SK-N-SH treated with all-trans-retinoic acid at 6 μM for 48 hours (cell line): ENCODE results near the gene IL17REL.

Experiments used
- ATAC-seq: fragments of 200-7000 bp; cut with Tn5 transposase; 3 replicates; pipeline ENCODE4 v1.9.1; 2020; ENCODE audit warnings: mild to moderate bottlenecking, moderate library complexity
- ARNTL ChIP-seq: fragments of 450-650 bp; formaldehyde crosslinking; IDR thresholded peaks from 2 replicates; pipeline ENCODE4 v1.5.0; 2020; ENCODE audit warnings: low read depth, mild to moderate bottlenecking, moderate library complexity, borderline replicate concordance
- BACH2 ChIP-seq: fragments of 250-450 bp; sonication (Bioruptor Pico); IDR thresholded peaks from 2 replicates; pipeline ENCODE4 v1.9.0; 2021; ENCODE audit warnings: mild to moderate bottlenecking, borderline replicate concordance
- CSDC2 ChIP-seq: fragments of 250-450 bp; sonication (Bioruptor Pico); IDR thresholded peaks from 2 replicates; pipeline ENCODE4 v1.5.0; 2020; ENCODE audit warnings: mild to moderate bottlenecking, moderate library complexity
- ESRRG ChIP-seq: fragments of 250-450 bp; sonication (Bioruptor Pico); IDR thresholded peaks from 2 replicates; pipeline ENCODE4 v1.6.1; 2021; ENCODE audit warnings: mild to moderate bottlenecking
- GLIS3 ChIP-seq: fragments of 250-450 bp; sonication (Bioruptor Pico); IDR thresholded peaks from 2 replicates; pipeline ENCODE4 v1.5.0; 2020; ENCODE audit warnings: mild to moderate bottlenecking, moderate library complexity
- ISL1 ChIP-seq: fragments of 250-450 bp; sonication (Bioruptor Pico); IDR thresholded peaks from 2 replicates; pipeline ENCODE4 v2.1.2; 2022; ENCODE audit warnings: mild to moderate bottlenecking, moderate library complexity
- OSR1 ChIP-seq: fragments of 250-450 bp; sonication (Bioruptor Pico); IDR thresholded peaks from 2 replicates; pipeline ENCODE4 v1.8.0; 2022; ENCODE audit warnings: moderate library complexity, mild to moderate bottlenecking, inconsistent platforms
- PPARA ChIP-seq: fragments of 250-450 bp; sonication (Bioruptor Pico); IDR thresholded peaks from 2 replicates; pipeline ENCODE4 v1.5.0; 2020; ENCODE audit warnings: mild to moderate bottlenecking, borderline replicate concordance
- RARB ChIP-seq: fragments of 250-450 bp; sonication (Bioruptor Pico); IDR thresholded peaks from 2 replicates; pipeline ENCODE4 v1.8.0; 2021; ENCODE audit warnings: mild to moderate bottlenecking, moderate library complexity
- SNAI2 ChIP-seq: fragments of 250-450 bp; sonication (Bioruptor Pico); IDR thresholded peaks from 2 replicates; pipeline ENCODE4 v1.5.0; 2020; ENCODE audit warnings: mild to moderate bottlenecking, moderate library complexity
- TCF4 ChIP-seq: fragments of 250-450 bp; sonication (Bioruptor Pico); IDR thresholded peaks from 2 replicates; pipeline ENCODE4 v1.8.0; 2021; ENCODE audit warnings: mild to moderate bottlenecking, moderate library complexity, borderline replicate concordance
- ZC3H10 ChIP-seq: fragments of 250-450 bp; sonication (Bioruptor Pico); IDR thresholded peaks from 2 replicates; pipeline ENCODE4 v1.5.1; 2021; ENCODE audit warnings: mild to moderate bottlenecking, moderate library complexity
- ZFP3 ChIP-seq: fragments of 250-450 bp; sonication (Bioruptor Pico); IDR thresholded peaks from 2 replicates; pipeline ENCODE4 v1.5.0; 2020; ENCODE audit warnings: mild to moderate bottlenecking, moderate library complexity
- ZFP30 ChIP-seq: fragments of 450-650 bp; formaldehyde crosslinking; IDR thresholded peaks from 2 replicates; pipeline ENCODE4 v1.5.0; 2022; ENCODE audit warnings: mild to moderate bottlenecking, moderate library complexity
- ZNF565 ChIP-seq: fragments of 450-650 bp; formaldehyde crosslinking; conservative IDR thresholded peaks from 2 replicates; pipeline ENCODE4 v1.5.0; 2020; ENCODE audit warnings: low read depth, mild to moderate bottlenecking, moderate library complexity
- ZNF8 ChIP-seq: fragments of 450-650 bp; formaldehyde crosslinking; IDR thresholded peaks from 2 replicates; pipeline ENCODE4 v1.5.0; 2020; ENCODE audit warnings: mild to moderate bottlenecking, moderate library complexity
- TF ChIP-seq, protein P1 (sequence below): fragments of 250-450 bp; sonication (Bioruptor Pico); IDR thresholded peaks from 2 replicates; pipeline ENCODE4 v1.8.0; 2020; ENCODE audit warnings: mild to moderate bottlenecking, moderate library complexity, borderline replicate concordance
- TF ChIP-seq, protein P2 (sequence below): fragments of 250-450 bp; sonication (Bioruptor Pico); IDR thresholded peaks from 2 replicates; pipeline ENCODE4 v1.5.0; 2020; ENCODE audit warnings: mild to moderate bottlenecking, moderate library complexity
- TF ChIP-seq, protein P3 (sequence below): fragments of 250-450 bp; sonication (Bioruptor Pico); IDR thresholded peaks from 2 replicates; pipeline ENCODE4 v1.5.1; 2021; ENCODE audit warnings: mild to moderate bottlenecking, moderate library complexity
- TF ChIP-seq, protein P4 (sequence below): fragments of 250-450 bp; sonication (Bioruptor Pico); IDR thresholded peaks from 2 replicates; pipeline ENCODE4 v1.5.1; 2020; ENCODE audit warnings: low read depth, mild to moderate bottlenecking, moderate library complexity
- TF ChIP-seq, protein P5 (sequence below): fragments of 250-450 bp; sonication (Bioruptor Pico); IDR thresholded peaks from 2 replicates; pipeline ENCODE4 v1.8.0; 2021; ENCODE audit warnings: low read depth, mild to moderate bottlenecking, moderate library complexity, borderline replicate concordance

Gene IL17REL

DNA sequence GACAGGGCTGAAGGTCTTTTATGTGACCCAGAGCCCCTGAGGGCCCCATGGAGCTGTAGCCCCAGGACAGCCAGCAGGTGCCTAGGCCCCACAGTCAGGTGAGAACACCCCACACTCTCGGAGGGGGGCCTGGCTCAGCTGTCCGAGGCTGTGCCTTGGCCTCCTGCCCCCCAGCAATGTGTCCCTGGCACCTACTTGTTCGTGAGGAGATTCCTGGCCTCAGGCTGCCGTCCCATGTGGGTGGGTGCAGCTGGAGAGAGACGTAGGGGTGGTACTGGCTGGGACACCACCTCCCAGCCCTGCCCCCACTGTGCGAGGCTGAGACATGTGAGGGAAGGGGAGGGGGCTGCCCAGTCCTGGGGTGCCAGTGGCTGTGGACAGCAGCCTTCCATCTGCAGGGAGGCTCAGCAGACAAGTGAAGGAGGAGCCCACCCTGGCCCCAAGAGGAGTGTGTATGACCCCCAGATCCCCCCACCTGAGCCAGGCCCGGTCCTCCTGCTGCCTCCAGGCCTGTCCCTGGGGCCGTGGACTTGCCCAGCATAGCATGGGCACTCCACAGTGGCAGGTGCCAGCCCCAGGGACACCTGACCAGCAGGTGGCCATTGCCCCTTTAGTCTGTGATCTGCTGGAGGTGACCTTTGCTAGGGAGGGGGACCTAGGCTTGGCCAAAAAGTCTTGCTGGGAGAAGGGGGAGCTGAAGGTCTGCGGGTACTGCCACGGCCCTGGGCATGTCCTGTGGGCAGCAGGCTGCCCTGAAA lies 17.0 kb downstream of the IL17REL start (continued):
- TF ChIP-seq, protein P1, sequence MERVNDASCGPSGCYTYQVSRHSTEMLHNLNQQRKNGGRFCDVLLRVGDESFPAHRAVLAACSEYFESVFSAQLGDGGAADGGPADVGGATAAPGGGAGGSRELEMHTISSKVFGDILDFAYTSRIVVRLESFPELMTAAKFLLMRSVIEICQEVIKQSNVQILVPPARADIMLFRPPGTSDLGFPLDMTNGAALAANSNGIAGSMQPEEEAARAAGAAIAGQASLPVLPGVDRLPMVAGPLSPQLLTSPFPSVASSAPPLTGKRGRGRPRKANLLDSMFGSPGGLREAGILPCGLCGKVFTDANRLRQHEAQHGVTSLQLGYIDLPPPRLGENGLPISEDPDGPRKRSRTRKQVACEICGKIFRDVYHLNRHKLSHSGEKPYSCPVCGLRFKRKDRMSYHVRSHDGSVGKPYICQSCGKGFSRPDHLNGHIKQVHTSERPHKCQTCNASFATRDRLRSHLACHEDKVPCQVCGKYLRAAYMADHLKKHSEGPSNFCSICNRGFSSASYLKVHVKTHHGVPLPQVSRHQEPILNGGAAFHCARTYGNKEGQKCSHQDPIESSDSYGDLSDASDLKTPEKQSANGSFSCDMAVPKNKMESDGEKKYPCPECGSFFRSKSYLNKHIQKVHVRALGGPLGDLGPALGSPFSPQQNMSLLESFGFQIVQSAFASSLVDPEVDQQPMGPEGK (CRISPR knock-in tag), result no peak
- TF ChIP-seq, protein P2, sequence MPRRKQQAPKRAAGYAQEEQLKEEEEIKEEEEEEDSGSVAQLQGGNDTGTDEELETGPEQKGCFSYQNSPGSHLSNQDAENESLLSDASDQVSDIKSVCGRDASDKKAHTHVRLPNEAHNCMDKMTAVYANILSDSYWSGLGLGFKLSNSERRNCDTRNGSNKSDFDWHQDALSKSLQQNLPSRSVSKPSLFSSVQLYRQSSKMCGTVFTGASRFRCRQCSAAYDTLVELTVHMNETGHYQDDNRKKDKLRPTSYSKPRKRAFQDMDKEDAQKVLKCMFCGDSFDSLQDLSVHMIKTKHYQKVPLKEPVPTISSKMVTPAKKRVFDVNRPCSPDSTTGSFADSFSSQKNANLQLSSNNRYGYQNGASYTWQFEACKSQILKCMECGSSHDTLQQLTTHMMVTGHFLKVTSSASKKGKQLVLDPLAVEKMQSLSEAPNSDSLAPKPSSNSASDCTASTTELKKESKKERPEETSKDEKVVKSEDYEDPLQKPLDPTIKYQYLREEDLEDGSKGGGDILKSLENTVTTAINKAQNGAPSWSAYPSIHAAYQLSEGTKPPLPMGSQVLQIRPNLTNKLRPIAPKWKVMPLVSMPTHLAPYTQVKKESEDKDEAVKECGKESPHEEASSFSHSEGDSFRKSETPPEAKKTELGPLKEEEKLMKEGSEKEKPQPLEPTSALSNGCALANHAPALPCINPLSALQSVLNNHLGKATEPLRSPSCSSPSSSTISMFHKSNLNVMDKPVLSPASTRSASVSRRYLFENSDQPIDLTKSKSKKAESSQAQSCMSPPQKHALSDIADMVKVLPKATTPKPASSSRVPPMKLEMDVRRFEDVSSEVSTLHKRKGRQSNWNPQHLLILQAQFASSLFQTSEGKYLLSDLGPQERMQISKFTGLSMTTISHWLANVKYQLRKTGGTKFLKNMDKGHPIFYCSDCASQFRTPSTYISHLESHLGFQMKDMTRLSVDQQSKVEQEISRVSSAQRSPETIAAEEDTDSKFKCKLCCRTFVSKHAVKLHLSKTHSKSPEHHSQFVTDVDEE (CRISPR knock-in tag), result no peak
- TF ChIP-seq OSR1 (no peak), GLIS3 (CRISPR knock-in tag) (no peak)

DNA sequence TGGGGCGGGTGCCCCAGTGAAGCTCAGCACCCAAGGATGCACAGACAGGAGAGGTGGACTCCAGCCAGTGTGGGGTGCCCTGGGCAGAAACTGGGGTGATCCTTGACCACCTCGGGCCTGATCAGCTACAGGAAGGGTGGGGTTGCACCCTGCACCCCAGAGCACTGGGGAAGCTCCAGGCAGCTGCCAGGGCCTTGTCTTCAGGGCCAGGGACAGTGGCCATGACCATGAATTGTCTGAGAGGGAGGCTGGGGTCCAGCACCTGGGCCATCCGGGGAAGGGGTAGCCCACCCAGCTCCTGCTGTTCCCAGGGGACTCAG lies 17.6 kb downstream of the IL17REL start:
- TF ChIP-seq, protein P3, sequence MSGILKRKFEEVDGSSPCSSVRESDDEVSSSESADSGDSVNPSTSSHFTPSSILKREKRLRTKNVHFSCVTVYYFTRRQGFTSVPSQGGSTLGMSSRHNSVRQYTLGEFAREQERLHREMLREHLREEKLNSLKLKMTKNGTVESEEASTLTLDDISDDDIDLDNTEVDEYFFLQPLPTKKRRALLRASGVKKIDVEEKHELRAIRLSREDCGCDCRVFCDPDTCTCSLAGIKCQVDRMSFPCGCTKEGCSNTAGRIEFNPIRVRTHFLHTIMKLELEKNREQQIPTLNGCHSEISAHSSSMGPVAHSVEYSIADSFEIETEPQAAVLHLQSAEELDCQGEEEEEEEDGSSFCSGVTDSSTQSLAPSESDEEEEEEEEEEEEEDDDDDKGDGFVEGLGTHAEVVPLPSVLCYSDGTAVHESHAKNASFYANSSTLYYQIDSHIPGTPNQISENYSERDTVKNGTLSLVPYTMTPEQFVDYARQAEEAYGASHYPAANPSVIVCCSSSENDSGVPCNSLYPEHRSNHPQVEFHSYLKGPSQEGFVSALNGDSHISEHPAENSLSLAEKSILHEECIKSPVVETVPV (CRISPR knock-in tag), result no peak
- TF ChIP-seq ARNTL (CRISPR knock-in tag) (no peak), OSR1 (no peak), ZNF8 (CRISPR knock-in tag) (no peak), ZC3H10 (CRISPR knock-in tag) (no peak), SNAI2 (CRISPR knock-in tag) (no peak), PPARA (no peak), CSDC2 (CRISPR knock-in tag) (no peak), ZFP3 (no peak), TCF4 (no peak), BACH2 (CRISPR knock-in tag) (no peak), ZNF565 (CRISPR knock-in tag) (no peak), GLIS3 (CRISPR knock-in tag) (no peak), ISL1 (CRISPR knock-in tag) (no peak), RARB (CRISPR knock-in tag) (no peak), ZFP30 (CRISPR knock-in tag) (no peak), ESRRG (CRISPR knock-in tag) (no peak)
- TF ChIP-seq, protein P2 (CRISPR knock-in tag), result no peak
- TF ChIP-seq, protein P4, sequence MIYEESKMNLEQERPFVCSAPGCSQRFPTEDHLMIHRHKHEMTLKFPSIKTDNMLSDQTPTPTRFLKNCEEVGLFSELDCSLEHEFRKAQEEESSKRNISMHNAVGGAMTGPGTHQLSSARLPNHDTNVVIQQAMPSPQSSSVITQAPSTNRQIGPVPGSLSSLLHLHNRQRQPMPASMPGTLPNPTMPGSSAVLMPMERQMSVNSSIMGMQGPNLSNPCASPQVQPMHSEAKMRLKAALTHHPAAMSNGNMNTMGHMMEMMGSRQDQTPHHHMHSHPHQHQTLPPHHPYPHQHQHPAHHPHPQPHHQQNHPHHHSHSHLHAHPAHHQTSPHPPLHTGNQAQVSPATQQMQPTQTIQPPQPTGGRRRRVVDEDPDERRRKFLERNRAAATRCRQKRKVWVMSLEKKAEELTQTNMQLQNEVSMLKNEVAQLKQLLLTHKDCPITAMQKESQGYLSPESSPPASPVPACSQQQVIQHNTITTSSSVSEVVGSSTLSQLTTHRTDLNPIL (CRISPR knock-in tag), result no peak
- TF ChIP-seq, protein P5, sequence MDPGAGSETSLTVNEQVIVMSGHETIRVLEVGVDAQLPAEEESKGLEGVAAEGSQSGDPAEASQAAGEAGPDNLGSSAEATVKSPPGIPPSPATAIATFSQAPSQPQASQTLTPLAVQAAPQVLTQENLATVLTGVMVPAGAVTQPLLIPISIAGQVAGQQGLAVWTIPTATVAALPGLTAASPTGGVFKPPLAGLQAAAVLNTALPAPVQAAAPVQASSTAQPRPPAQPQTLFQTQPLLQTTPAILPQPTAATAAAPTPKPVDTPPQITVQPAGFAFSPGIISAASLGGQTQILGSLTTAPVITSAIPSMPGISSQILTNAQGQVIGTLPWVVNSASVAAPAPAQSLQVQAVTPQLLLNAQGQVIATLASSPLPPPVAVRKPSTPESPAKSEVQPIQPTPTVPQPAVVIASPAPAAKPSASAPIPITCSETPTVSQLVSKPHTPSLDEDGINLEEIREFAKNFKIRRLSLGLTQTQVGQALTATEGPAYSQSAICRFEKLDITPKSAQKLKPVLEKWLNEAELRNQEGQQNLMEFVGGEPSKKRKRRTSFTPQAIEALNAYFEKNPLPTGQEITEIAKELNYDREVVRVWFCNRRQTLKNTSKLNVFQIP (CRISPR knock-in tag), result no peak
- TF ChIP-seq, all 23 proteins: peak for 0
- ATAC-seq, result no peak
